Spleen (tissue), 11 donors: ENCODE measurements around the gene PODXL. TPM values are rescaled to one million over a fixed set of nuclear protein-coding genes. Genes with fewer than 3 reads are reported as not detected.

ENCODE experiments used
- DNase-seq: peaks from one replicate; pipeline ENCODE4 v3.0.0-alpha.2; 2020
- H3K27ac ChIP-seq, 8 donors: fragments of 200-600 bp; sonication (generic) in 7 of 8; 1 replicate in 4 of 8; 2 replicates in 4 of 8; pipeline versions ENCODE4 v1.5.0 to v1.8.0; 2016 to 2021; ENCODE audit warnings: inconsistent platforms in 4 of 8, mild to moderate bottlenecking in 4 of 8, moderate library complexity in 1 of 8
- H3K27me3 ChIP-seq, 7 donors: fragments of 200-600 bp; sonication (generic) in 6 of 7; replicated peaks in 1 of 7; 1 replicate in 4 of 7; 2 replicates in 3 of 7; pipeline versions ENCODE4 v1.5.0 to v1.8.0; 2016 to 2021; ENCODE audit warnings: inconsistent platforms in 3 of 7, mild to moderate bottlenecking in 1 of 7
- H3K36me3 ChIP-seq, 6 donors: fragments of 200-600 bp; sonication (generic) in 5 of 6; 1 replicate in 4 of 6; 2 replicates in 2 of 6; pipeline versions ENCODE4 v1.5.0 to v1.8.0; 2016 to 2021; ENCODE audit warnings: inconsistent platforms in 2 of 6
- H3K4me1 ChIP-seq, 6 donors: fragments of 200-600 bp; sonication (generic) in 5 of 6; 1 replicate in 3 of 6; 2 replicates in 3 of 6; pipeline versions ENCODE4 v1.5.0 to v1.8.0; 2016 to 2021; ENCODE audit warnings: inconsistent platforms in 3 of 6
- H3K4me3 ChIP-seq, 8 donors: fragments of 200-600 bp; sonication (generic) in 7 of 8; 1 replicate in 4 of 8; 2 replicates in 4 of 8; pipeline versions ENCODE4 v1.5.0 to v1.8.0; 2016 to 2021; ENCODE audit warnings: inconsistent platforms in 4 of 8, mild to moderate bottlenecking in 4 of 8, moderate library complexity in 2 of 8
- H3K9me3 ChIP-seq, 8 donors: fragments of 200-600 bp; sonication (generic) in 7 of 8; 1 replicate in 4 of 8; 2 replicates in 4 of 8; pipeline versions ENCODE4 v1.5.0 to v1.8.0; 2016 to 2021; ENCODE audit warnings: inconsistent platforms in 4 of 8
- CTCF ChIP-seq, 11 experiments: fragments of 200-600 bp in 7 of 11; fragments of 450-650 bp in 4 of 11; sonication (generic) in 4 of 11; IDR thresholded peaks in 8 of 11; conservative IDR thresholded peaks in 3 of 11; 1 replicate in 7 of 11; 2 replicates in 4 of 11; pipeline versions ENCODE4 v1.4.0 to v1.8.0; 2016 to 2021; ENCODE audit warnings: antibody characterized with exemption in 11 of 11, inconsistent platforms in 4 of 11, mild to moderate bottlenecking in 1 of 11
- POLR2A ChIP-seq, 3 donors: fragments of 450-650 bp; IDR thresholded peaks; one replicate each; pipeline ENCODE4 v1.5.1; 2017; ENCODE audit warnings: antibody characterized with exemption in 3 of 3, mild to moderate bottlenecking in 1 of 3
- POLR2AphosphoS5 ChIP-seq, 3 donors: sonication (generic); formaldehyde crosslinking; IDR thresholded peaks; one replicate each; pipeline ENCODE4 v1.5.1; 2017; ENCODE audit warnings: antibody characterized with exemption in 3 of 3
- WGBS, 5 donors: extraction: QIAGEN DNeasy Blood & Tissue Kit in 3 of 5; methylation state at CpG; one replicate each; pipeline versions ENCODE4 v1.1.5 to v1.1.7; 2013 to 2018; 5-methylcytosine and 5-hydroxymethylcytosine counted together
- intact Hi-C: fragments of 100-400 bp; cut with DNase I; formaldehyde crosslinking; loops from one replicate; pipeline ENCODE4 v1.15.0; 2023; ENCODE audit warnings: low total_unique reads
- polyA plus RNA-seq, 3 donors: library from polyadenylated mRNA; stranded (reverse); fragments of 200-250 nt; gene quantifications; one replicate each; pipeline ENCODE4 v1.2.1, GENCODE V29; 2013
- total RNA-seq, 7 donors: library from RNA; depleted of rRNA in 3 of 7; stranded (reverse); fragments of >200 nt in 3 of 7; fragmentation: NEBNext Ultra II Directional in 4 of 7; extraction: Animal tissue kit (Norgen Biotek cat#: 25700) in 4 of 7; gene quantifications; one replicate each; pipeline versions ENCODE4 v1.1.0 to v1.2.1, GENCODE V29; 2016 to 2021
- donor health status: healthy with polysubstance abuse.
- donor health status: DM: no; HTN: no; CAD: no; lungs with moderate emphysema.
- donor health status: DM: no; HTN: no; CAD: no.
- donor health status: Bipolar disorder and iron deficiency.
- donor health status: healthy.
- donor health status: DM: no; HTN: no; CAD: no.
- donor health status: DM: yes; HTN: yes; CAD: no.

PODXL gene
- total and polyA plus RNA-seq, 10 donors: 1.9 to 27.5 (median 16.0) TPM

- no peaks in the 10 kb centered on the region for H3K27me3 ChIP-seq
- intact Hi-C loops: no loop called here
- WGBS, 5 donors: 52 to 54% (median 53%) methylated on average over 14 to 15 of the region's 15 CpGs
- H3K4me1 ChIP-seq: peaks cover 3 to 39% (median 17%) of the 10 kb centered on the region in 6 donors
- no peaks in the 10 kb centered on the region for H3K9me3 ChIP-seq
- no peak for DNase-seq
- TF ChIP-seq CTCF (IDR thresholded peaks at IDR 0.05 in 8 of 11, conservative IDR thresholded peaks at IDR 0.05 in 3 of 11): no peak
- TF ChIP-seq POLR2AphosphoS5 (IDR thresholded peaks at IDR 0.05): no peak
- no peak for TF ChIP-seq POLR2A (IDR thresholded peaks at IDR 0.05)
- no peak overlapping the region for H3K4me3 ChIP-seq
- H3K36me3 ChIP-seq: peaks cover 0 to 5% (median 0%) of the 10 kb centered on the region in 6 donors
- H3K27ac ChIP-seq: no peak overlapping the region
Measured at GRCh38 chr7:131511774-131512535, 44.5 kb downstream of the PODXL start.

- Histone ChIP-seq H3K4me1 (peaks cover 3 to 39% (median 17%) of the 10 kb centered on the region in 6 donors), H3K27me3 (no peaks in the 10 kb centered on the region), H3K27ac (no peak overlapping the region), H3K36me3 (peaks cover 0 to 10% (median 0%) of the 10 kb centered on the region in 6 donors), H3K9me3 (no peaks in the 10 kb centered on the region), H3K4me3 (no peak overlapping the region)
- DNase-seq: no peak
- TF ChIP-seq POLR2A (IDR thresholded peaks at IDR 0.05): no peak
- TF ChIP-seq CTCF (IDR thresholded peaks at IDR 0.05 in 8 of 11, conservative IDR thresholded peaks at IDR 0.05 in 3 of 11): no peak
- TF ChIP-seq POLR2AphosphoS5 (IDR thresholded peaks at IDR 0.05): no peak
- intact Hi-C loops: no loop called here
- WGBS, 5 donors: 78 to 90% (median 83%) methylated on average over 9 of the region's 9 CpGs
Measured at GRCh38 chr7:131511071-131511470, 45.4 kb downstream of the PODXL start.

GRCh38 chr7:131509781-131510180 lies 46.6 kb downstream of the PODXL start:
- Histone ChIP-seq H3K4me3 (no peak overlapping the region), H3K27ac (no peak overlapping the region), H3K36me3 (peaks cover 0 to 16% (median 0%) of the 10 kb centered on the region in 6 donors), H3K4me1 (peaks cover 3 to 39% (median 17%) of the 10 kb centered on the region in 6 donors), H3K9me3 (no peaks in the 10 kb centered on the region), H3K27me3 (no peaks in the 10 kb centered on the region)
- no peak for DNase-seq
- 94 to 97% (median 97%) methylated on average over 8 of the region's 8 CpGs for WGBS, 5 donors
- no peak for TF ChIP-seq POLR2A (IDR thresholded peaks at IDR 0.05)
- intact Hi-C loops: loop anchor here (2.0 kb wide), 1 partner anchor 145 kb away; no protein-coding TSS in a partner anchor

GRCh38 chr7:131508754-131509486 lies 47.5 kb downstream of the PODXL start:
- Histone ChIP-seq H3K9me3 (no peaks in the 10 kb centered on the region), H3K4me3 (no peak overlapping the region), H3K27ac (no peak overlapping the region), H3K27me3 (no peaks in the 10 kb centered on the region), H3K4me1 (peaks cover 3 to 40% (median 17%) of the 10 kb centered on the region in 6 donors), H3K36me3 (peaks cover 0 to 16% (median 0%) of the 10 kb centered on the region in 6 donors)
- intact Hi-C loops: loop anchor here (2.0 kb wide), 1 partner anchor 146 kb away; no protein-coding TSS in a partner anchor
- DNase-seq: no peak
- WGBS, 5 donors: 69 to 83% (median 77%) methylated on average over 10 of the region's 10 CpGs
- TF ChIP-seq POLR2A (IDR thresholded peaks at IDR 0.05): no peak
- TF ChIP-seq CTCF (IDR thresholded peaks at IDR 0.05 in 8 of 11, conservative IDR thresholded peaks at IDR 0.05 in 3 of 11): no peak
